Smooth muscle cell (in vitro differentiated cells): ENCODE data around the gene CERS6. TPM values are rescaled to one million over a fixed set of nuclear protein-coding genes. Genes with fewer than 3 reads are reported as not detected.

ENCODE experiments used
- DNase-seq: peaks from one replicate; lab custom pipeline; 2025; ENCODE audit not compliant: unreplicated experiment; lab: John Stamatoyannopoulos, UW
- H2AFZ ChIP-seq: fragments of 200-600 bp; sonication (generic); 2 replicates; pipeline ENCODE4 v1.6.0; 2016; ENCODE audit warnings: antibody characterized with exemption, low read depth, mild to moderate bottlenecking
- H3F3A ChIP-seq: fragments of 200-600 bp; sonication (generic); 2 replicates; pipeline ENCODE4 v1.6.0; 2017; ENCODE audit warnings: antibody characterized with exemption, low read depth
- H3K27ac ChIP-seq: fragments of 200-600 bp; sonication (generic); 2 replicates; pipeline ENCODE4 v1.5.1; 2016; ENCODE audit warnings: low read depth, mild to moderate bottlenecking
- H3K27me3 ChIP-seq: fragments of 200-600 bp; sonication (generic); 2 replicates; pipeline ENCODE4 v1.6.1; 2016; ENCODE audit warnings: low read depth, mild to moderate bottlenecking
- H3K36me3 ChIP-seq: fragments of 200-600 bp; sonication (generic); 2 replicates; pipeline ENCODE4 v1.5.1; 2016; ENCODE audit warnings: low read depth
- H3K4me1 ChIP-seq: fragments of 200-600 bp; sonication (generic); 2 replicates; pipeline ENCODE4 v1.5.1; 2016; ENCODE audit warnings: low read depth
- H3K4me2 ChIP-seq: fragments of 200-600 bp; sonication (generic); 2 replicates; pipeline ENCODE4 v1.6.0; 2016; ENCODE audit warnings: mild to moderate bottlenecking
- H3K4me3 ChIP-seq: fragments of 200-600 bp; sonication (generic); 2 replicates; pipeline ENCODE4 v1.5.1; 2016; ENCODE audit warnings: mild to moderate bottlenecking
- H3K79me2 ChIP-seq: fragments of 200-600 bp; sonication (generic); 2 replicates; pipeline ENCODE4 v1.6.0; 2016; ENCODE audit warnings: low read depth, mild to moderate bottlenecking
- H3K9ac ChIP-seq: fragments of 200-600 bp; sonication (generic); 2 replicates; pipeline ENCODE4 v1.6.0; 2016; ENCODE audit warnings: low read depth
- H3K9me3 ChIP-seq: fragments of 200-600 bp; sonication (generic); replicated peaks from 2 replicates; pipeline ENCODE4 v1.5.1; 2016; ENCODE audit warnings: low read depth
- H4K20me1 ChIP-seq: fragments of 200-600 bp; sonication (generic); 2 replicates; pipeline ENCODE4 v1.6.0; 2016; ENCODE audit warnings: low read depth
- CTCF ChIP-seq: fragments of 200-600 bp; sonication (generic); IDR thresholded peaks from 2 replicates; pipeline ENCODE4 v1.5.1; 2017; ENCODE audit warnings: borderline replicate concordance, mild to moderate bottlenecking, antibody characterized with exemption; ENCODE audit not compliant: insufficient read depth, poor library complexity, severe bottlenecking
- WGBS: methylation state at CpG from one replicate; pipeline ENCODE4 v1.1.7; 2016; ENCODE audit warnings: low lambda C conversion rate; 5-methylcytosine and 5-hydroxymethylcytosine counted together
- polyA plus RNA-seq: library from polyadenylated mRNA; unstranded; fragments of >200 nt; fragmentation: Nextera tagmentation; extraction: Ambion mirVana; gene quantifications from 2 replicates; pipeline ENCODE4 v1.2.1, GENCODE V29; 2016
- total RNA-seq: library from RNA; depleted of rRNA; stranded (reverse); fragments of >200 nt; gene quantifications from 2 replicates; pipeline ENCODE4 v1.2.3, GENCODE V29; 2014

The CERS6 gene
- total and polyA plus RNA-seq, 2 experiments from 2014 or later, result 9.2 to 26.6 TPM

DNA sequence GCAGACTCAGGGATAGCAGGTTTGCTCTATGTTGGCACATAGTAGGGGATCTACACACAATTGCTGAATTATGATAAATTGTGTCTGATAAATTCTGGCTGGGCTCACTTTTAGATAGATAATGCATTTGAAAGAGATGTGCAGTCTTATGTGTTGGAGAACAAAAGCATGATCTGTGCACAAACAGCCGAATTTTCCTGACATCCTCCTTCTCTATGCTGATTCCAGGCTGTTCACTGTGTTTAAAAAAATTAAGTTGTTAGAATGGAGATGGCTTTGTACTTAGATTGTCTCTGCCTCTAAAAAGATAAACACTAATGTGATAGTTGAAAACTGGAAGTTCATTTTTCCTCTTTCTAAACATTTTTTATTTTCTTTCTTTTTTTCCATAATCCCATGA lies 2.1 kb downstream of the CERS6 start:
- no peak for DNase-seq
- TF ChIP-seq CTCF, result no peak
- Histone ChIP-seq H3K4me3 (peak overlapping the region; percentile 92), H2AFZ (no peak overlapping the region), H3K4me2 (peak overlapping the region; percentile 94), H4K20me1 (peaks cover 44% of the 10 kb centered on the region), H3K27ac (no peak overlapping the region), H3K9ac (no peak overlapping the region), H3F3A (no peaks in the 10 kb centered on the region), H3K36me3 (no peaks in the 10 kb centered on the region), H3K27me3 (no peaks in the 10 kb centered on the region), H3K79me2 (peaks cover 63% of the 10 kb centered on the region), H3K9me3 (no peaks in the 10 kb centered on the region), H3K4me1 (peaks cover 12% of the 10 kb centered on the region)
- 78% methylated on average over 1 of the region's 1 CpG for WGBS

GRCh38 chr2:168459256-168459655 lies 3.2 kb downstream of the CERS6 start:
- Histone ChIP-seq H3K27me3 (no peaks in the 10 kb centered on the region), H3K9me3 (no peaks in the 10 kb centered on the region), H3F3A (no peaks in the 10 kb centered on the region), H3K36me3 (no peaks in the 10 kb centered on the region), H4K20me1 (peaks cover 53% of the 10 kb centered on the region), H3K4me1 (peaks cover 12% of the 10 kb centered on the region), H2AFZ (no peak overlapping the region), H3K27ac (no peak overlapping the region), H3K4me3 (peak overlapping the region; percentile 92), H3K9ac (no peak overlapping the region), H3K4me2 (no peak overlapping the region), H3K79me2 (peaks cover 73% of the 10 kb centered on the region)
- DNase-seq, result no peak
- WGBS, result 95% methylated on average over 4 of the region's 4 CpGs
- TF ChIP-seq CTCF, result no peak

GRCh38 chr2:168460571-168460970 lies 4.5 kb downstream of the CERS6 start:
- no peaks in the 10 kb centered on the region for H3K36me3 ChIP-seq
- H3K79me2 ChIP-seq, result peaks cover 82% of the 10 kb centered on the region
- WGBS, result 52% methylated on average over 2 of the region's 2 CpGs
- no peak overlapping the region for H3K9ac ChIP-seq
- no peak overlapping the region for H3K4me3 ChIP-seq
- TF ChIP-seq CTCF, result no peak
- H3K27ac ChIP-seq, result no peak overlapping the region
- no peak overlapping the region for H2AFZ ChIP-seq
- H3K4me1 ChIP-seq, result peaks cover 22% of the 10 kb centered on the region
- no peaks in the 10 kb centered on the region for H3K9me3 ChIP-seq
- H3K27me3 ChIP-seq, result no peaks in the 10 kb centered on the region
- no peak for DNase-seq
- H3K4me2 ChIP-seq, result no peak overlapping the region
- H3F3A ChIP-seq, result no peaks in the 10 kb centered on the region
- H4K20me1 ChIP-seq, result peaks cover 66% of the 10 kb centered on the region

- 88% methylated on average over 2 of the region's 2 CpGs for WGBS
- no peak for DNase-seq
- H2AFZ ChIP-seq, result no peak overlapping the region
- H3K36me3 ChIP-seq, result no peaks in the 10 kb centered on the region
- H3K4me1 ChIP-seq, result peaks cover 30% of the 10 kb centered on the region
- H3K9me3 ChIP-seq, result no peaks in the 10 kb centered on the region
- H3K27ac ChIP-seq, result no peak overlapping the region
- no peak overlapping the region for H3K4me2 ChIP-seq
- peaks cover 74% of the 10 kb centered on the region for H4K20me1 ChIP-seq
- H3K4me3 ChIP-seq, result no peak overlapping the region
- no peak overlapping the region for H3K9ac ChIP-seq
- TF ChIP-seq CTCF, result no peak
- H3K27me3 ChIP-seq, result no peaks in the 10 kb centered on the region
- H3K79me2 ChIP-seq, result peaks cover 82% of the 10 kb centered on the region
- H3F3A ChIP-seq, result no peaks in the 10 kb centered on the region
Measured at GRCh38 chr2:168461178-168461941, 5.3 kb downstream of the CERS6 start.
